ENCODE measurements around the gene GPC1. TPM values are rescaled to one million over a fixed set of nuclear protein-coding genes. Genes with fewer than 3 reads are reported as not detected.

The GPC1 gene
- total and polyA plus RNA-seq, 10 of the 15 experiments (the other 5 are each of a cell fraction or from before 2014, with no cell fraction given) = 0.06 to 0.77 (median 0.23) TPM; not detected in 3

DNA sequence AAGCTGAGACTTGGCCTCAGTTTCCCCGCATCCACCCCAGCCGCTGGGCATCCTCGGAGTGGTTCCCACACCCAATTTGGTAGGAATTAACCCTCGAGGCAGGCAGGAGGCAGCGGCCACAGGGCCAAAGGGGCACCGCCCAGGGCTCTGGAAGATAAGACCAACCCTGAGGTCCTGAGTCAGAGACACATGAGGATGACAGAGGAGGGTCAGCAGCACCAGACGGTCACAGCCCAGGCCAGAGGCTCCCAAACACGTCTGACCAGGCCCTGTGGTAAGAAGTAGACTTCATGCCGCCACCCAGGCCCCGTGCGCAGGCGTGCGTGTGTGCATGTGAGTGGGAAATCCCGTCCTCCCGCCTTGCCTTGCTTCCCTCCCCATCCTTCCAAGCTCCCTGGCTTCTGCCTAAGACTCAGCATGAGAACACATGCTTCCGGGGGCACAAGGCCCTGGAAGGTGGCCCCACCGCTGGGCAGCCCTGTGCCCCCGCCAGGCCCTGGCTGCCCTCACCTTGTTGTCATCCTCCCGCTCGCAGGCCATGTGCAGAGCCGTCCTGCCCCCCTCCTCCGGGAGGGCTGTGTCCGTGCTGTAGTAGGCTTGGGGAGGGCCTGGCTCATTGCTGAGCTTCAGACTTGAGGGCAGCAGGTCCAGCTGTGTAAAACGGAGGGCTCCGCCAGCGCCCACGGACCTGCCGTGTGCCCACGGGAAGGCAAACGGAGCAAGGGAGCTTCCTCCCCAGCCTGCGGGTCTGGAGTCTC, 76.1 kb downstream of the GPC1 start:
- Histone ChIP-seq H2AFZ (ENCODE audit: control insufficient read depth, low read depth, low read length) (no peak overlapping the region), H3K36me3 (ENCODE audit: control insufficient read depth in 2 of 2, insufficient read depth in 2 of 2, low read length in 1 of 2) (no peaks in the 10 kb centered on the region), H3K9me3 (replicated peaks; ENCODE audit: control insufficient read depth, insufficient read depth, low read length) (no peaks in the 10 kb centered on the region), H3K79me2 (ENCODE audit: control insufficient read depth, insufficient read depth, low read length) (no peaks in the 10 kb centered on the region), H3K4me1 (ENCODE audit: control insufficient read depth, insufficient read depth, low read length) (peaks cover 10% of the 10 kb centered on the region), H3K4me3 (no peak overlapping the region), H3K9ac (ENCODE audit: control insufficient read depth, insufficient read depth, low read length) (no peak overlapping the region), H3K27ac (ENCODE audit: control insufficient read depth, insufficient read depth) (no peak overlapping the region), H4K20me1 (ENCODE audit: control insufficient read depth, insufficient read depth) (no peaks in the 10 kb centered on the region), H3K27me3 (replicated peaks in 1 of 2; ENCODE audit: control insufficient read depth in 2 of 2, insufficient read depth in 2 of 2, low read length in 1 of 2) (no peaks in the 10 kb centered on the region), H3K4me2 (ENCODE audit: control insufficient read depth, insufficient read depth) (no peak overlapping the region)
- 95% methylated on average over 29 of the region's 31 CpGs for WGBS (ENCODE audit: insufficient coverage, insufficient replicate concordance, low lambda C conversion rate, missing lambda C conversion rate)
- TF ChIP-seq TAF1 (IDR thresholded peaks at IDR 0.05; ENCODE audit: borderline replicate concordance, low read depth, low read length) = no peak
- TF ChIP-seq EED (IDR thresholded peaks at IDR 0.05; ENCODE audit: low read depth) = no peak
- TF ChIP-seq, protein P1, sequence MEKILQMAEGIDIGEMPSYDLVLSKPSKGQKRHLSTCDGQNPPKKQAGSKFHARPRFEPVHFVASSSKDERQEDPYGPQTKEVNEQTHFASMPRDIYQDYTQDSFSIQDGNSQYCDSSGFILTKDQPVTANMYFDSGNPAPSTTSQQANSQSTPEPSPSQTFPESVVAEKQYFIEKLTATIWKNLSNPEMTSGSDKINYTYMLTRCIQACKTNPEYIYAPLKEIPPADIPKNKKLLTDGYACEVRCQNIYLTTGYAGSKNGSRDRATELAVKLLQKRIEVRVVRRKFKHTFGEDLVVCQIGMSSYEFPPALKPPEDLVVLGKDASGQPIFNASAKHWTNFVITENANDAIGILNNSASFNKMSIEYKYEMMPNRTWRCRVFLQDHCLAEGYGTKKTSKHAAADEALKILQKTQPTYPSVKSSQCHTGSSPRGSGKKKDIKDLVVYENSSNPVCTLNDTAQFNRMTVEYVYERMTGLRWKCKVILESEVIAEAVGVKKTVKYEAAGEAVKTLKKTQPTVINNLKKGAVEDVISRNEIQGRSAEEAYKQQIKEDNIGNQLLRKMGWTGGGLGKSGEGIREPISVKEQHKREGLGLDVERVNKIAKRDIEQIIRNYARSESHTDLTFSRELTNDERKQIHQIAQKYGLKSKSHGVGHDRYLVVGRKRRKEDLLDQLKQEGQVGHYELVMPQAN (conservative IDR thresholded peaks at IDR 0.05) = no peak
- no peak for TF ChIP-seq SMARCA5 (IDR thresholded peaks at IDR 0.05)
- TF ChIP-seq, protein P2, sequence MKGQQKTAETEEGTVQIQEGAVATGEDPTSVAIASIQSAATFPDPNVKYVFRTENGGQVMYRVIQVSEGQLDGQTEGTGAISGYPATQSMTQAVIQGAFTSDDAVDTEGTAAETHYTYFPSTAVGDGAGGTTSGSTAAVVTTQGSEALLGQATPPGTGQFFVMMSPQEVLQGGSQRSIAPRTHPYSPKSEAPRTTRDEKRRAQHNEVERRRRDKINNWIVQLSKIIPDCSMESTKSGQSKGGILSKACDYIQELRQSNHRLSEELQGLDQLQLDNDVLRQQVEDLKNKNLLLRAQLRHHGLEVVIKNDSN (IDR thresholded peaks at IDR 0.05; ENCODE audit: borderline replicate concordance, extremely low read length, insufficient read depth, low read depth, low read length) = no peak
- no peak for TF ChIP-seq PAX8 (IDR thresholded peaks at IDR 0.05)
- no peak for TF ChIP-seq ASH2L (IDR thresholded peaks at IDR 0.05; ENCODE audit: borderline replicate concordance, low read depth)
- TF ChIP-seq RAD21 (IDR thresholded peaks at IDR 0.05; ENCODE audit: insufficient read depth, low read depth, low read length) = no peak
- TF ChIP-seq MTA2 (IDR thresholded peaks at IDR 0.05; ENCODE audit: low read depth) = no peak
- TF ChIP-seq RUNX3 (IDR thresholded peaks at IDR 0.05; ENCODE audit: low read length) = no peak
- intact Hi-C loops (cut with micrococcal nuclease; ENCODE audit: unreplicated experiment) = loop anchor here (5.0 to 10.0 kb wide), 3 partner anchors 56 to 223 kb away; partner anchors contain the start of gene RNPEPL1
- FAIRE-seq (no peak), DNase-seq (ENCODE audit: low read depth, low spot score) (no peak), ATAC-seq (no peak)
- RAD21 ChIA-PET (ENCODE audit: unreplicated experiment) = no interaction called here
- no TSS peak for BruUV-seq (replicated peaks)
- in situ Hi-C loops (cut with MboI) = loop anchor here (25.0 kb wide), 1 partner anchor 326 kb away; no protein-coding TSS in a partner anchor
- SMC1A ChIA-PET (ENCODE audit: uncharacterized antibody, unreplicated experiment) = no interaction called here
- POLR2A ChIA-PET = no interaction called here
- CTCF ChIA-PET = no interaction called here
